ENCODE results near the gene A2ML1.
"Not testable (repeated sequence)": the region's sequence is repeated elsewhere in the genome, so short reads cannot be mapped to it uniquely, and the experiment has no call there.

A2ML1 gene

GRCh38 chr12:8816448-8817050, 5.9 kb upstream of the A2ML1 start:
- Histone ChIP-seq H3K4me3 (ENCODE audit: low read depth in 1 of 2, low read length in 2 of 2) (no peak overlapping the region), H3K27me3 (ENCODE audit: control insufficient read depth in 1 of 2, insufficient read depth in 2 of 2, low read length in 2 of 2) (no peaks in the 10 kb centered on the region), H3K9ac (ENCODE audit: low read depth in 1 of 2, low read length in 2 of 2) (no peak overlapping the region), H3K27ac (ENCODE audit: low read depth, low read length) (no peak overlapping the region), H3K9me3 (ENCODE audit: control insufficient read depth in 1 of 2, low read length in 2 of 2) (no peaks in the 10 kb centered on the region), H3K36me3 (ENCODE audit: control insufficient read depth in 1 of 2, insufficient read depth in 2 of 2, low read length in 2 of 2) (no peaks in the 10 kb centered on the region), H3K4me1 (ENCODE audit: control insufficient read depth in 1 of 2, insufficient read depth in 2 of 2, low read length in 2 of 2) (no peaks in the 10 kb centered on the region)

DNA sequence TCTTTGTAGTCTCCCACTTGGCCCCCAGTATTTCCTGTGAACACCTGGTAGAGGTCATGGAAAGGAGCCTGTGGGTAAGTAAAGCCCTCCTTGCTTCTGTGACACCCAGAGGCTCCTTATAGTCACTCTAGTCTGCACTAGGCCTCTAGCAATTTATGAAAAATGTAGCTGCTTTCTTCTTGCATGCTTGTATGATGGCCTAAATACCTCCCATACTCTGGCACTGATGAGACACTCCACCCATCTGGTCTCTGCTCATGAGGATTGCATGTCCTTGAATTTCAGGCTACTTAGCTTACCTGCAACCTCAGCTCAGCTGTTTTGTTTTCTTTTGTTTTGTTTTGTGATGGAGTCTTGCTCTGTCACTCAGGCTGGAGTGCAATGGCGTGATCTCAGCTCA, 4.6 kb upstream of the A2ML1 start:
- H3K27me3 ChIP-seq (ENCODE audit: control insufficient read depth in 1 of 2, insufficient read depth in 2 of 2, low read length in 2 of 2): no peaks in the 10 kb centered on the region

DNA sequence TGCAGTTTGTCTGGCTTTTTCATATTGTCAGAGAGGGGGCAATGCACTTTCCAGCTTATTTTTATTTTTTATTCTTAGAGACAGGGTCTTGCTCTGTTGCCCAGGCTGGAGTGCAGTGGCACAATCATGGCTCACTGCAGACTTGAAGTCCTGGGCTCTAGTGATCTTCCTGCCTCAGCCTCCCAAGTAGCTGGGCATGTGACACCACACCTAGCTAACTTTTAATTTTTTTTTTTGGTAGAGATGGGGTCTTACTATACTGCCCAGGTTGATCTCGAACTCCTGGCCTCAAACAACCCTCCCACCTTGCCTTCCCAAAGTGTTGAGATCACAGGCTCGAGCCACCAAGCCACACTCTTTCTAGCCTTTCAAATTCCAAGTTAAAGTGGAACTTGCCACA, 3.9 kb upstream of the A2ML1 start:
- H3K36me3 ChIP-seq (ENCODE audit: control insufficient read depth in 1 of 2, insufficient read depth in 2 of 2, low read length in 2 of 2): no peaks in the 10 kb centered on the region
- H3K27me3 ChIP-seq (ENCODE audit: control insufficient read depth in 1 of 2, insufficient read depth in 2 of 2, low read length in 2 of 2): no peaks in the 10 kb centered on the region
- H3K9ac ChIP-seq (ENCODE audit: low read depth in 1 of 2, low read length in 2 of 2): no peak overlapping the region
- no peaks in the 10 kb centered on the region for H3K4me1 ChIP-seq (ENCODE audit: control insufficient read depth in 1 of 2, insufficient read depth in 2 of 2, low read length in 2 of 2)
- no peak overlapping the region for H3K27ac ChIP-seq (ENCODE audit: low read depth, low read length)
- H3K4me3 ChIP-seq (ENCODE audit: low read depth in 1 of 2, low read length in 2 of 2): no peak overlapping the region
- no peaks in the 10 kb centered on the region for H3K9me3 ChIP-seq (ENCODE audit: control insufficient read depth in 1 of 2, low read length in 2 of 2)

More for the DNA sequence above, 4.6 kb upstream of the A2ML1 start:
- Histone ChIP-seq H3K9me3 (ENCODE audit: control insufficient read depth in 1 of 2, low read length in 2 of 2) (no peaks in the 10 kb centered on the region), H3K36me3 (ENCODE audit: control insufficient read depth in 1 of 2, insufficient read depth in 2 of 2, low read length in 2 of 2) (no peaks in the 10 kb centered on the region), H3K27ac (ENCODE audit: low read depth, low read length) (no peak overlapping the region), H3K4me3 (ENCODE audit: low read depth in 1 of 2, low read length in 2 of 2) (no peak overlapping the region), H3K9ac (ENCODE audit: low read depth in 1 of 2, low read length in 2 of 2) (no peak overlapping the region), H3K4me1 (ENCODE audit: control insufficient read depth in 1 of 2, insufficient read depth in 2 of 2, low read length in 2 of 2) (no peaks in the 10 kb centered on the region)

DNA sequence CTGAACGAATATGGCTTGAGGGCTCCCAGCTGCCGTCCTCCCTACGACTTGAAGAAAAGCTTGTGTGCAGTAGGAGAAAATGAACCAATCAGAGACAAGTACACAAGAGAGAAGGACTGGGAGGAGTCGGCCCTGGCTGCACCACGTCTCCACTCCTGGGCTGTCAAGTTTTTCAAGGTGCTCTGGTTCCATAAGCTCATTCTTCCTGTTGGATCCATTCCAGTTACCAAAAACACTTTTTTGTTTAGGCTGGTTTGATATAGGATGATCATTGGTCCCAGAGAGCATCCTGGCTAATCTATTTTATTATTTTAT, 2.8 kb upstream of the A2ML1 start:
- Histone ChIP-seq H3K4me3 (ENCODE audit: low read depth in 1 of 2, low read length in 2 of 2) (no peak overlapping the region), H3K4me1 (ENCODE audit: control insufficient read depth in 1 of 2, insufficient read depth in 2 of 2, low read length in 2 of 2) (no peaks in the 10 kb centered on the region), H3K36me3 (ENCODE audit: control insufficient read depth in 1 of 2, insufficient read depth in 2 of 2, low read length in 2 of 2) (no peaks in the 10 kb centered on the region), H3K27me3 (ENCODE audit: control insufficient read depth in 1 of 2, insufficient read depth in 2 of 2, low read length in 2 of 2) (no peaks in the 10 kb centered on the region), H3K9me3 (ENCODE audit: control insufficient read depth in 1 of 2, low read length in 2 of 2) (no peaks in the 10 kb centered on the region), H3K27ac (ENCODE audit: low read depth, low read length) (no peak overlapping the region), H3K9ac (ENCODE audit: low read depth in 1 of 2, low read length in 2 of 2) (no peak overlapping the region)

GRCh38 chr12:8820676-8821407, 1.6 kb upstream of the A2ML1 start:
- H3K4me1 ChIP-seq (ENCODE audit: control insufficient read depth in 1 of 2, insufficient read depth in 2 of 2, low read length in 2 of 2); H3K27ac ChIP-seq (ENCODE audit: low read depth, low read length); H3K9me3 ChIP-seq (ENCODE audit: control insufficient read depth in 1 of 2, low read length in 2 of 2); H3K36me3 ChIP-seq (ENCODE audit: control insufficient read depth in 1 of 2, insufficient read depth in 2 of 2, low read length in 2 of 2); H3K27me3 ChIP-seq (ENCODE audit: control insufficient read depth in 1 of 2, insufficient read depth in 2 of 2, low read length in 2 of 2); H3K4me3 ChIP-seq (ENCODE audit: low read depth in 1 of 2, low read length in 2 of 2); H3K9ac ChIP-seq (ENCODE audit: low read depth in 1 of 2, low read length in 2 of 2): not testable (repeated sequence)

DNA sequence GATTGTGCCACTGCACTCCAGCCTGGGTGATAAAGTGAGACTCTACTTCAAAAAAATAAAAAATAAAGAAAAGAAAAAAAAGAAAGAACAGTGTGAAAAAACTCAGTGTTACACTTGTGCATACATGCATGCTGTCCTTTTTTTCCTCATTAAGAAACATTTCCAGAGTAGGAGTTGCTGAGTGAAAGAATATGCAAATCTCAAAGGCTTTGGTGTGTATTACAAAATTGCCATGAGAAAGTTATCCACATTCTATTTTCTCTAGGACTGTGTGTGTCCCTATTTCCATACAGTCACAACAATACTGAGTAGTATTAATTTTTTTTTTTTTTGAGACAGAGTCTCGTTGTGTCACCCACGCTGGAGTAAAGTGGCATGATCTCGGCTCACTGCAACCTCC, 830 bp upstream of the A2ML1 start:
- no peaks in the 10 kb centered on the region for H3K36me3 ChIP-seq (ENCODE audit: control insufficient read depth in 1 of 2, insufficient read depth in 2 of 2, low read length in 2 of 2)
- H3K27ac ChIP-seq (ENCODE audit: low read depth, low read length): no peak overlapping the region

GRCh38 chr12:8823565-8824300, 1.3 kb downstream of the A2ML1 start:
- H3K27me3 ChIP-seq (ENCODE audit: control insufficient read depth in 1 of 2, insufficient read depth in 2 of 2, low read length in 2 of 2): no peaks in the 10 kb centered on the region
- no peaks in the 10 kb centered on the region for H3K4me1 ChIP-seq (ENCODE audit: control insufficient read depth in 1 of 2, insufficient read depth in 2 of 2, low read length in 2 of 2)
- H3K9me3 ChIP-seq (ENCODE audit: control insufficient read depth in 1 of 2, low read length in 2 of 2): no peaks in the 10 kb centered on the region
- H3K4me3 ChIP-seq (ENCODE audit: low read depth in 1 of 2, low read length in 2 of 2): no peak overlapping the region
- no peak overlapping the region for H3K27ac ChIP-seq (ENCODE audit: low read depth, low read length)
- H3K36me3 ChIP-seq (ENCODE audit: control insufficient read depth in 1 of 2, insufficient read depth in 2 of 2, low read length in 2 of 2): no peaks in the 10 kb centered on the region
- no peak overlapping the region for H3K9ac ChIP-seq (ENCODE audit: low read depth in 1 of 2, low read length in 2 of 2)

More for the DNA sequence above, 830 bp upstream of the A2ML1 start:
- Histone ChIP-seq H3K4me3 (ENCODE audit: low read depth in 1 of 2, low read length in 2 of 2) (no peak overlapping the region), H3K4me1 (ENCODE audit: control insufficient read depth in 1 of 2, insufficient read depth in 2 of 2, low read length in 2 of 2) (no peaks in the 10 kb centered on the region), H3K9ac (ENCODE audit: low read depth in 1 of 2, low read length in 2 of 2) (no peak overlapping the region), H3K9me3 (ENCODE audit: control insufficient read depth in 1 of 2, low read length in 2 of 2) (no peaks in the 10 kb centered on the region), H3K27me3 (ENCODE audit: control insufficient read depth in 1 of 2, insufficient read depth in 2 of 2, low read length in 2 of 2) (no peaks in the 10 kb centered on the region)

DNA sequence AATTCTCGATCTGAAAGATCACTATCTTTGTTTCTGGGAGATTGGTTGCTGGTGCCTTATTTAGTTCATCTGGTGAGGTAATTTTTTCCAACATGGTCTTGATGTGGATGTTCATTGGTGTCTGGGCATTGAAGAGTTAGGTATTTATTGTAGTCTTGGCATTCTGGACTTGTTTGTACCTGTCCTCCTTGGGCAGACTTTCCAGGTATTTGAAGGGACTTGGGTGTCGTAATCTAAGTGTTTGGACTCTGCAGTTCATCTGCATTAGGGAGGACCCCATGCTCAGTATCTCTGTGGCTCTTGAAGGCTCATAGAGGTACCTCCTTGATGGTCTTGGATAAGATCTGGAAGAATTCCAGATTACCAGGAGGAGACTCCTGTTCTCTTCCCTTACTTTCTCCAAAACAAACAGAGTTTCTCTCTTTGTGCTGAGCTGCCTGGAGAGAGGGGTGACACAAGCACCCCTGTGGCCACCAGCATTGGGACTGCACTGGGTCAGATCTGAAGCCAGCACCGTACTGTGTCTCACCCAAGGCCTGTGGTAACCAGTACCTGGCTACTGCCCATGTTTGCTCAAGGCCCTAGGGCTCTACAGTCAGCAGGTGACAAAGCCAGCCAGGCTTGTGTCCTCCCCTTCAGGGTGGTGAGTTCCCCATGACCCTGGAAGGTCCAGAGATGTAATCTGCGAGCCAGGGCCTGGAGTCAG, 5.3 kb downstream of the A2ML1 start:
- H3K9ac ChIP-seq (ENCODE audit: low read depth in 1 of 2, low read length in 2 of 2): no peak overlapping the region
- no peak overlapping the region for H3K4me3 ChIP-seq (ENCODE audit: low read depth in 1 of 2, low read length in 2 of 2)
- H3K27ac ChIP-seq (ENCODE audit: low read depth, low read length): no peak overlapping the region
- no peaks in the 10 kb centered on the region for H3K36me3 ChIP-seq (ENCODE audit: control insufficient read depth in 1 of 2, insufficient read depth in 2 of 2, low read length in 2 of 2)
- H3K9me3 ChIP-seq (ENCODE audit: control insufficient read depth in 1 of 2, low read length in 2 of 2): no peaks in the 10 kb centered on the region
- H3K4me1 ChIP-seq (ENCODE audit: control insufficient read depth in 1 of 2, insufficient read depth in 2 of 2, low read length in 2 of 2): no peaks in the 10 kb centered on the region
- no peaks in the 10 kb centered on the region for H3K27me3 ChIP-seq (ENCODE audit: control insufficient read depth in 1 of 2, insufficient read depth in 2 of 2, low read length in 2 of 2)

DNA sequence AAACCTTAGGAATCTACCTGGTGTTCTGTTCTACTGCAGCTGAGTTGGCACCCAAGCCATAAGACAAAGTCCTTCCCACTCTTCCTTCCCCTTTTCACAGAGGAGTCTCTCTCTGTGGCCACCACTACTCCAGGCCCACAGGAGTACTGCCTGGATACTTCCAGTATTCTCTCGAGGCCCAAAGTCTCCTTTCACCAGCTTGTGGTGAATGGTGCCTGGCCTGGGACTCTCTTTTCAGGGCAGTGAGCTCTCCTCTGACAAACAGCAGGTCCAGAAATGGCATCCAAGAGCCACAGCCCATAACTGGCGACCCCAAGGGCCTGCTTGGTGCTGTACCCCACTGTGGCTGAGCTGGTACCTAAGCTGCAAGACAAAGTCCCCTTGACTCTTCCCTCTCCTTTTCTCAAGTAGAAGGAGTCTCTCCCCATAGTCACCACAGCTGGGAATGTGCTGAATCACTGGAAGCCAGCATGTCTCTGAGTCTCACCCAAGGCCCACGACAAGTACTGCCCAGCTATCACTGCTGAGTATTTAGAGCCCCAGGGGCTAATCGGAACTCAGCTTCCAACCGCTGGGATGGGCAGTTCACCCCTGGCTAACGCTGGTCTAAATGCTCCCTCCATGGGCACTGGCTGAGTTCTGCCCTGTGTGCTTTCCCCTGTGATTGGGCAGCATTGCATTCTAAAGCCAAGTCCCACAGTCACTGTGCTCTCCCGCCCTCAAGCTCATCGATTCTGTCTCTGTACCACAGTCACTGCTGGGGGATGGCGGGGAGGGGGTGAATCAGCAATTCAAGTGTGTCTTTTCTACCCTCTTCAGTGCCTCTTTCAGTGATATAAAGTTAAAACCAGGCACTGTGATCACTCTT, 6.1 kb downstream of the A2ML1 start:
- H3K9ac ChIP-seq (ENCODE audit: low read depth in 1 of 2, low read length in 2 of 2): no peak overlapping the region
- no peaks in the 10 kb centered on the region for H3K9me3 ChIP-seq (ENCODE audit: control insufficient read depth in 1 of 2, low read length in 2 of 2)
- no peak overlapping the region for H3K4me3 ChIP-seq (ENCODE audit: low read depth in 1 of 2, low read length in 2 of 2)
- H3K27me3 ChIP-seq (ENCODE audit: control insufficient read depth in 1 of 2, insufficient read depth in 2 of 2, low read length in 2 of 2): no peaks in the 10 kb centered on the region
- no peak overlapping the region for H3K27ac ChIP-seq (ENCODE audit: low read depth, low read length)
- H3K4me1 ChIP-seq (ENCODE audit: control insufficient read depth in 1 of 2, insufficient read depth in 2 of 2, low read length in 2 of 2): no peaks in the 10 kb centered on the region
- H3K36me3 ChIP-seq (ENCODE audit: control insufficient read depth in 1 of 2, insufficient read depth in 2 of 2, low read length in 2 of 2): no peaks in the 10 kb centered on the region
